ACC112 (cell line): Measurements from ENCODE around the gene SNX20.

ENCODE experiments used
- H2AFZ ChIP-seq: fragments of 200-600 bp; sonication (generic); one replicate; pipeline ENCODE4 v1.6.0; 2017; ENCODE audit warnings: antibody characterized with exemption, low read length; ENCODE audit not compliant: unreplicated experiment
- H3K27ac ChIP-seq: fragments of 200-600 bp; sonication (generic); 2 replicates; pipeline ENCODE4 v1.5.1; 2014; ENCODE audit warnings: low read depth, mild to moderate bottlenecking, antibody characterized with exemption, low read length, moderate library complexity
- H3K27me3 ChIP-seq: fragments of 200-600 bp; sonication (generic); 2 replicates; pipeline ENCODE4 v1.6.1; 2014; ENCODE audit warnings: mild to moderate bottlenecking, antibody characterized with exemption, low read length, moderate library complexity, mixed read lengths; ENCODE audit not compliant: insufficient read depth
- H3K36me3 ChIP-seq: fragments of 200-600 bp; sonication (generic); 2 replicates; pipeline ENCODE4 v1.6.1; 2016; ENCODE audit warnings: mild to moderate bottlenecking, antibody characterized with exemption, low read length, moderate library complexity, mixed read lengths; ENCODE audit not compliant: insufficient read depth
- H3K4me1 ChIP-seq: fragments of 200-600 bp; sonication (generic); one replicate; pipeline ENCODE4 v1.6.1; 2016; ENCODE audit warnings: low read length, mixed read lengths; ENCODE audit not compliant: insufficient read depth, unreplicated experiment, control insufficient read depth
- H3K4me3 ChIP-seq: fragments of 200-600 bp; sonication (generic); 2 replicates; pipeline ENCODE4 v1.5.1; 2014; ENCODE audit warnings: mild to moderate bottlenecking, low read depth, low read length
- H3K79me2 ChIP-seq: fragments of 200-600 bp; sonication (generic); one replicate; pipeline ENCODE4 v1.6.0; 2016; ENCODE audit warnings: low read length; ENCODE audit not compliant: control insufficient read depth, unreplicated experiment, insufficient read depth

SNX20 gene

GRCh38 chr16:50717091-50717490, 36.0 kb upstream of the SNX20 start:
- H3K27me3 ChIP-seq = 0 out of 2 replicates have a peak, but pooled peaks cover 3% of the 10 kb centered on the region

GRCh38 chr16:50712956-50713355, 31.8 kb upstream of the SNX20 start:
- no peak overlapping the region for H3K27ac ChIP-seq
- no peaks in the 10 kb centered on the region for H3K79me2 ChIP-seq
- H2AFZ ChIP-seq = no peak overlapping the region
- no peak overlapping the region for H3K4me3 ChIP-seq
- peaks cover 20% of the 10 kb centered on the region; the same call in 1 of the 2 replicates for H3K27me3 ChIP-seq
- no peaks in the 10 kb centered on the region for H3K36me3 ChIP-seq
- no peaks in the 10 kb centered on the region for H3K4me1 ChIP-seq

More at GRCh38 chr16:50717091-50717490, 36.0 kb upstream of the SNX20 start:
- Histone ChIP-seq H3K4me3 (no peak overlapping the region), H3K36me3 (no peaks in the 10 kb centered on the region), H3K79me2 (no peaks in the 10 kb centered on the region), H3K4me1 (no peaks in the 10 kb centered on the region), H2AFZ (no peak overlapping the region), H3K27ac (no peak overlapping the region)

DNA sequence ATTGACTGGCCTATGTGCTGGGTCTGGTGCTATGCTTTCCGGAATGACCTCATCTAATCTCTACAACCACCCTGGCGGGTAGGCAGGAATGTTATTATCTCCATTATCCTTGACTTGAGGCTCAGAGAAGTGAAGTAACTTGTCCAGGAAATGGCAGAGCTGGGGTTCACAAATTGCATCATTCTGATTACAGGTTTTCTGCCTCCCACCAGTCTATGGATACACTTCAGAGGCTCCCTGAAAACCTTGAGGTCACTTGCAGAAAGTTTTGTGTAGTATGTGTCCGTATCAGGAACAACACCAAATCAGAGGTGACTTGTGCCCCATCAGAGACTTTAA, 31.4 kb upstream of the SNX20 start:
- H3K79me2 ChIP-seq = no peaks in the 10 kb centered on the region
- no peaks in the 10 kb centered on the region for H3K4me1 ChIP-seq
- H3K36me3 ChIP-seq = no peaks in the 10 kb centered on the region
- no peak overlapping the region for H3K27ac ChIP-seq
- H2AFZ ChIP-seq = no peak overlapping the region
- H3K27me3 ChIP-seq = peaks cover 21% of the 10 kb centered on the region; the same call in 1 of the 2 replicates
- no peak overlapping the region for H3K4me3 ChIP-seq

DNA sequence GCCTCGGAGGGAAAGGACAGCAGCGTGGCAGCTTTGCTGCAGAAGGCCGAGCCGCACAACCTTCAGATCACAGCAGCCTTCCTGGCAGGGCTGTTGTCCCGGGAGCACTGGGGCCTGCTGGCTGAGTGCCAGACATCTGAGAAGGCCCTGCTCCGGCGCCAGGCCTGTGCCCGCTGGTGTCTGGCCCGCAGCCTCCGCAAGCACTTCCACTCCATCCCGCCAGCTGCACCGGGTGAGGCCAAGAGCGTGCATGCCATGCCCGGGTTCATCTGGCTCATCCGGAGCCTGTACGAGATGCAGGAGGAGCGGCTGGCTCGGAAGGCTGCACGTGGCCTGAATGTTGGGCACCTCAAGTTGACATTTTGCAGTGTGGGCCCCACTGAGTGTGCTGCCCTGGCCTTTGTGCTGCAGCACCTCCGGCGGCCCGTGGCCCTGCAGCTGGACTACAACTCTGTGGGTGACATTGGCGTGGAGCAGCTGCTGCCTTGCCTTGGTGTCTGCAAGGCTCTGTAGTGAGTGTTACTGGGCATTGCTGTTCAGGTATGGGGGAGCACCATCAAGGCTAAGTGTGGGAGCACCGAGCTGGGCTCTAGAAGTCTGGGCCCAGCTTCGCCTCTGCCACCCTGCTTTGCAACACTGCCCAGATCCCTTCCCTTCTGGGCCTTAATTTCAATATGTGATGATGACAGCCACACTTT, 30.9 kb upstream of the SNX20 start:
- no peaks in the 10 kb centered on the region for H3K79me2 ChIP-seq
- peaks cover 21% of the 10 kb centered on the region; the same call in 1 of the 2 replicates for H3K27me3 ChIP-seq
- no peaks in the 10 kb centered on the region for H3K36me3 ChIP-seq
- no peak overlapping the region for H3K4me3 ChIP-seq
- no peak overlapping the region for H3K27ac ChIP-seq
- no peak overlapping the region for H2AFZ ChIP-seq
- H3K4me1 ChIP-seq = no peaks in the 10 kb centered on the region

- Histone ChIP-seq H3K79me2 (no peaks in the 10 kb centered on the region), H3K36me3 (no peaks in the 10 kb centered on the region), H3K27me3 (peaks cover 23% of the 10 kb centered on the region), H2AFZ (no peak overlapping the region), H3K4me1 (no peaks in the 10 kb centered on the region), H3K4me3 (no peak overlapping the region), H3K27ac (no peak overlapping the region)
Measured at GRCh38 chr16:50711040-50711439, 29.9 kb upstream of the SNX20 start.

DNA sequence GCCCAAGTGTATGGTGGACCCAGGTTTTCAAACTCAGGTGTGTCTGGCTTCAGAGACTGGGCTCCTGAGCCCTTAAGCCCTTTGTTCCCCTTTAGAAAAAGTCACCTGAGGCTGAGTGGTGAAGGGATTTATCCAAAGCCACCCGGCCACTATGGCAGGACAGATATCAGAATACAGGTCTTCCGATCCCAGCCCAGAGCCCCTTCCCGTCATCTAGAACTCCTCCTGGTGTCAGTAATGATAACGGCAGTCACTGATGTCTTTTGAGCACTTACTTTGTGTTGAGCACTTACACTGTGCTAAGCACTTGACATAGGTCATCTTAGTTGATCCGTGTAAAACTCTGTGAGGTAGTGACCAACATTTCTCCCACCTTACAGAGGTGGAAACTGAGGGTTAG, 28.9 kb upstream of the SNX20 start:
- no peak overlapping the region for H3K27ac ChIP-seq
- H3K36me3 ChIP-seq = no peaks in the 10 kb centered on the region
- H3K79me2 ChIP-seq = no peaks in the 10 kb centered on the region
- H2AFZ ChIP-seq = no peak overlapping the region
- no peaks in the 10 kb centered on the region for H3K4me1 ChIP-seq
- H3K4me3 ChIP-seq = no peak overlapping the region
- H3K27me3 ChIP-seq = peaks cover 34% of the 10 kb centered on the region

GRCh38 chr16:50709061-50709684, 28.1 kb upstream of the SNX20 start:
- no peak overlapping the region for H3K4me3 ChIP-seq
- H3K27ac ChIP-seq = no peak overlapping the region
- H3K4me1 ChIP-seq = no peaks in the 10 kb centered on the region
- H2AFZ ChIP-seq = no peak overlapping the region
- peaks cover 38% of the 10 kb centered on the region for H3K27me3 ChIP-seq
- no peaks in the 10 kb centered on the region for H3K36me3 ChIP-seq
- H3K79me2 ChIP-seq = no peaks in the 10 kb centered on the region

DNA sequence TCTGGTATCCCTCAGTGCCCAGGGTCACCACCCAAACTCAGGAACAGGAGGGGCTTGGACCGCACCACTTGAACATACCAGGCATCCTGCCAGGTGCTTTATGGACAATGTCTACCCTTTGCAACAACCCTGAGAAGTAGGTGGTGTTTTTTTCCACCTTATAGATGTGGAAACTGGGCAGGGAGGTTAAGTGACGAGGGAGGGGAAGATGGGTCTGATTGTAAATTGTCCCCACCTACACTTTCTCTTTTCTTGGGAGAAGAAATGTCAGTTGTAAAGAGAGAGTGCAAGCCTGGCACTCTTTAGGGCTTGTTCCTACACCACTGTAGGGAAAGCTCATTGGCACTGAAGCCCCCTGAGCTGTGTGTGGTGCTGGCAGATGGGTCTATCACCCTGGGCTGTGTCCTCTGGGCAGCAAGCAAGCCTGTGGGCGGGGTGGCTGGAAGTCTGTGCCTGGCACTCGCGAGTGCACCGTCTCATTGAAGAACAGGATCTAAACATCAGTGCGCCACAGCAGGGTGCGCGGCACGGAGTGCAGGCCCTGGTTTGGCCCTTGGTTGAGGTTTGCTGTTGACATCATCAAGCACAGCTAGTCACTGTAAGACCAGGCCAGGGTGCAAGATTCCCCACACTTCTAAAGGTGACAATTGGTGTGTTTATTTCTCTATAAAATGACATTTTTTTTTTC, 27.4 kb upstream of the SNX20 start:
- no peaks in the 10 kb centered on the region for H3K4me1 ChIP-seq
- H3K27ac ChIP-seq = no peak overlapping the region
- no peaks in the 10 kb centered on the region for H3K79me2 ChIP-seq
- no peak overlapping the region for H3K4me3 ChIP-seq
- no peaks in the 10 kb centered on the region for H3K36me3 ChIP-seq
- H3K27me3 ChIP-seq = peaks cover 40% of the 10 kb centered on the region
- no peak overlapping the region for H2AFZ ChIP-seq

DNA sequence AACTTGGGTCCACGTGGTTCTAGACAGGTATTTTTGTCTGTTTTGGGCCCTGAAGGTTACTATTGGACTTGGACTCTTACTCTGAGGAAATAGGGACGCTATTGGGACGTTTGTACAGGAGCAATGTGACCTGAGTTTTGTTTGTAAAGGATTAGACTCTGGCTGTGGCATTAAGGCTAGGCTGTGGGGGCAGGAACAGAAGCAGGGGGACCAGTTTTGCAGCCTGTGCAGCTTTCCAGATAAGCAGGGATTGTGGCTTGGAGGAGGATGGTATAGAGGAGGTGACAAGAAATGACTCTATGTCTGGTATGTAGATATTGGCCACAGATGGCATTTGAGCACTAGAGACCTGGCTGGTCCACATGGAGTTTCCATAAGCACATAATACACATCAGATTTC, 25.1 kb upstream of the SNX20 start:
- Histone ChIP-seq H3K4me1 (no peaks in the 10 kb centered on the region), H3K27me3 (peaks cover 40% of the 10 kb centered on the region), H3K27ac (no peak overlapping the region)

DNA sequence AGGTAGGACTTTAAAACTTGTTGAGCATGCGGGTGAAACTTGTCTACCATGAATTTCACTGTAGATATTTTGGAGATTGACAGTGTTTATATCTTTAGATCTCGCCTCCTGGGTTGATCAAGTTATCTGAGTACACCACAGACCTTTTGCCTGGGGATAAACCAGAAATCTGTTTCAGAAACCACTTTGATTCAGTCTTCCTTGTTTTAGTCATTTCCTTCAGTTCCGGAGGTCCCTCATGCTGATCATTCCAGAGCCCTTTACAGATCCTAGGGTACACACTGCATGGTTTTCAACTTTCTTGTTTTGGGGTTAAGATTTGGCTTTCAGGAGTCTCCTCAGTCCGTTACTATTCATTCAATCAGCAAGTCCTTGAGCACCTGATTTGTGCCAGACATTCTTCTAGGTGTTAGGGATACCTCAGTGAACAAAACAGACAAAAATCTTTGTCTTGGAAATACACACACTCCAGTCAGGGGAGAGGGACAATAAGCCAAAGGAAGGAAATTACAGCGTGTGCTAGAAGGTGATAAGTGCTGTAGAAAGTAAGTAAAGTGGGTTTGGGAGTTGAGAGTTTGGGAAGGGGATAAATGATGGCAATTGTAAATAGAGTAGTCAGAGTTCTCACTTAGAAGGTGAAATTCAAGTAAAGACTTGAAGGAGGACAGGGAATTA, 24.5 kb upstream of the SNX20 start:
- no peak overlapping the region for H3K4me3 ChIP-seq
- no peak overlapping the region for H2AFZ ChIP-seq
- no peaks in the 10 kb centered on the region for H3K4me1 ChIP-seq

More for the DNA sequence above, 25.1 kb upstream of the SNX20 start:
- Histone ChIP-seq H3K36me3 (no peaks in the 10 kb centered on the region), H3K4me3 (no peak overlapping the region), H2AFZ (no peak overlapping the region), H3K79me2 (no peaks in the 10 kb centered on the region)

More for the DNA sequence above, 24.5 kb upstream of the SNX20 start:
- no peak overlapping the region for H3K27ac ChIP-seq
- peaks cover 40% of the 10 kb centered on the region for H3K27me3 ChIP-seq
- H3K36me3 ChIP-seq = no peaks in the 10 kb centered on the region
- H3K79me2 ChIP-seq = no peaks in the 10 kb centered on the region
